ENCODE results near the gene KIF19.
A peak's percentile ranks its signal among the peaks of the same experiment; 100 is the strongest.
"Not testable (repeated sequence)": the region's sequence is repeated elsewhere in the genome, so short reads cannot be mapped to it uniquely, and the experiment has no call there.

The KIF19 gene

DNA sequence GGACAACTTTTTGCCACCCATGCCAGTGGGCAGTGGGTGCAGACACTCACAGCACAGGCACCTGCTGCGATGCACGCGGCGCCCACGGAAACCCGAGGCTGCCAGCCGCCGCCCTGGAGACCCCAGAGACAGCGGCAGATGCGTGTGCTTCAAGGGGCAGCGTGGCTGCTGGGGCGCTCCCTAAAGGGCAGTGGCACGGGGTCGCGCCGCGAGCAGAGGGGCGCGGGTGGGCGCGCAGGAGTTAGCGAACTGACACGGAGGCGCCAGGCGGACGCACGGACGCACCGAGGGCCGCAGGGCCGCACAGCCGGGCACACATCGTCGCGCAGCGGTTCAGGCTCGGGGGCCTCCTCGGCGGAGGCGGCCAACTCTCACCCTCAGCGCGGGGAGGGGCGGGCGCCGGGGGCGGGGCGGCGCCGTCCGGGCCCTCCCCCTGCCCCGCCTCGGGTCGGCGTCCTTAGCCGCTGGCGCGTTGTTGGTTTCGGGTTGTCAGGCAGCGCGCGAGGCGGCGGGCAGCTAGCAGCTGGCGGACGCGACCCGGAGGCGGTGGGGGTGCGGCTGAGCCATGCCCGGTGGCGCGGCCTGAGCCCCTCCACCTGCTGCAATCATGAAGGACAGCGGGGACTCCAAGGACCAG lies at the start of gene KIF19:
KIF19 (plus strand) TSS at position 484 of the 637 bp plus-strand sequence; CDS start at position 608, 124 bp downstream.
- no peak for DNase-seq

GRCh38 chr17:74276541-74277009 lies 49.5 kb upstream of the KIF19 start:
- no peak for DNase-seq

DNA sequence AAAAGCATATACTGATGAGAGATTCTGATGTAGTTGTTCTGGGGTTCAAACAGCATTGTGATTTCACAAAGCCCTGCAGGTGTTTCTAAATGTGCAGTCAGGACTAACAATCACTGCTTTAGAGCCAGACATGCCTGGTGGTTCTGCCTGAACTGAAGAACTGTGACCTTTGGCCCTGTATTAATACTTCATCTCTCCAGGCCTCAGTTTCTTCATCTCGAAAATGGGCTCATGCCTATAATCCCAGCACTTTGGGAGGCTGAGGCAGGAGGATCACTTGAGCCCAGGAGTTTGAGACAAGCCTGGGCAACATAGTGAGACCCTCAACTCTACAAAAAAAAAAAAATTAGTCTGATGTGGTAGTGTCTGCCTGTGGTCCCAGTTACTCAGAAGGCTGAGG lies 48.1 kb upstream of the KIF19 start:
- DNase-seq = no peak

DNA sequence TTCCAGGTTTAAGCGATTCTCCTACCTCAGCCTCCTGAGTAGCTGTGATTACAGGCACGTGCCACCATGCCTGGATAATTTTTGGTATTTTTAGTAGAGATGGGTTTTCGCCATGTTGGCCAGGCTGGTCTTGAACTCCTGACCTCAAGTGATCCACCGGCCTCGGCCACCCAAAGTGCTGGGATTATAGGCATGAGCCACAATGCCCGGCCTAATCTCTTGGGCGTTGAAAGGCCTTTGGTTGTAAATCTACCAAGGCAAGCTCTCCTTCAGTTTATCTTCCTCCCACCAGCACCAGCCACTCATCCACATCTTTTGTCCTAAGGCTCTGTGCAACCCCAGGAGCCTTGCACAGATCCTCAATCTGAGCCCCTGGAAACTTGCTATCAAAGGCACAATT lies 46.4 kb upstream of the KIF19 start:
- DNase-seq = not testable (repeated sequence)

GRCh38 chr17:74280093-74280513 lies 45.9 kb upstream of the KIF19 start:
- DNase-seq = no peak

DNA sequence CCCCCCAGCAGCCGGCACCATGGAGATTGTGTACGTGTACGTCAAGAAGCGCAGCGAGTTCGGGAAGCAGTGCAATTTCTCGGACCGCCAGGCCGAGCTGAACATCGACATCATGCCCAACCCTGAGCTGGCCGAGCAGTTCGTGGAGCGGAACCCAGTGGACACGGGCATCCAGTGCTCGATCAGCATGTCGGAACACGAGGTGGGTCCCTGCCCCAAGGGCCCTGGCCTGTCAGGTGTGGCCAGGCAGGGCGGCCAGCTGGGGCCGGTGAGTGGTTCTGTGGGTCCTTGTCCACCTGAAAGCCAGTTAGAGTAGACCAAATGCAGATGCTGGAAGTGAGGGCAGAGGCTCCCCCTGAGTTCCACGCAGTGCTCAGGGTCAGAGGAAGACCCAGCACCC lies 44.2 kb upstream of the KIF19 start:
- DNase-seq = no peak

DNA sequence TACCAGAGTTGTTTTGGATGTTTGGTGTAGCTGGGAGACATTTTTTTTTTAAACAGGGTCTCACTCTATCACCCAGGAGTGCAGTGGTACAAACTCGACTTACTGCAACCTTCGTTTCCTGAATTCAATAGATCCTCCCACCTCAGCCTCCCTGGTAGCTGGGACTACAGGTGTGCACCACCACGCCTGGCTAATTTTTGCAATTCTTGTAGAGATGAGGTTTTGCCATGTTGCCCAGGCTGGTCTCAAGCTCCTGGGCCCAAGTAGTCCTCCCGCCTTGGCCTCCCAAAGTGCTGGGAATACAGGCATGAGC lies 43.8 kb upstream of the KIF19 start:
- DNase-seq = not testable (repeated sequence)

DNA sequence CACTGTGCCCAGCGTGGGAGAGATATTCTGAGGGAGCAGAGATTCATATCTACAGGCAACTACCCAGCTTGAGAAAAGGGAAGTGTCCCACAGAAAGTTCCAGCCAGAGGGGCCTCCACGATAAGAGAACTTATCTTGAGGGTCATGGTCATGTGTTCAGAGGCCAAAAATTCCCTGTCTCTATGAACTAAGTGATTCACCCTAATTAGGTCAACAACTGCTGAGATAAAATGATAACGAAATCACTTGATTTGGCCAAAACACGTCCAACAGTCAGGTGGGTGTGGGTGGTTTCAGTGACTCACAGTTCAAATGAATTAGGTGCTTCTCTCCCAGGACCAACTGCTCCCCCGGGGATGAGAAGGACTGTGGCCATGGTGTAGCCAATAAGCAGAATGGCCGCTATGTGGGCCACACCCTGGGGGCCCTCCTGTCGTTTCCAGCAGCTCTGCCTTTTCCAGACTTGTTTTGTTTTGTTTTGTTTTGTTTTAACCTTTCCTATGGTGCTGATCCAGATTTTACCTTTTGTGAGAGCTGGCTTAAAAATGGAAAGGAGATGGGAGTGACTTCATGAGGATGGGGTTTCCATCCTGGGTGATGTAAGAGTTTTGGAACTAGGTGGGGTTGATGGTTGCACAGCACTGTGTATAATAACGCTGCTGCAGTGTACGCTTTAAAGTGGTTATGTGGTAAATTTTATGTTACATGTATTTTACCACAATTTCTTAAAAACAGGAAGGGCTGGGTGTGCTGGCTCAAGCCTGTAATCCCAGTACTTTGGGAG lies 43.2 kb upstream of the KIF19 start:
- no peak for DNase-seq

DNA sequence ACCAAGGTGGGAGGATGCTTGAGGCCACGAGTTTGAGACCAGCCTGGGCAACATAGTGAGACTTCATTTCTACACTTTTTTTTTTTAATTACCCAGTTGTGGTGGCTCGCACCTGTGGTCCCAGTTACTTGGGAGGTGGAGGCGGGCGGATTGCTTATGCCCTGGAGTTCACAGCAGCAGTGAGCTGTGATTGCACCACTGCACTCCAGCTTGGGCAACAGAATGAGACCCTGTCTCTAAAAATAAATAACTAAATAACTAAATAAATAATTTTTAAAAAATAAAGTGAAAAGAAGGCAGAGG lies 42.7 kb upstream of the KIF19 start:
- DNase-seq = no peak

DNA sequence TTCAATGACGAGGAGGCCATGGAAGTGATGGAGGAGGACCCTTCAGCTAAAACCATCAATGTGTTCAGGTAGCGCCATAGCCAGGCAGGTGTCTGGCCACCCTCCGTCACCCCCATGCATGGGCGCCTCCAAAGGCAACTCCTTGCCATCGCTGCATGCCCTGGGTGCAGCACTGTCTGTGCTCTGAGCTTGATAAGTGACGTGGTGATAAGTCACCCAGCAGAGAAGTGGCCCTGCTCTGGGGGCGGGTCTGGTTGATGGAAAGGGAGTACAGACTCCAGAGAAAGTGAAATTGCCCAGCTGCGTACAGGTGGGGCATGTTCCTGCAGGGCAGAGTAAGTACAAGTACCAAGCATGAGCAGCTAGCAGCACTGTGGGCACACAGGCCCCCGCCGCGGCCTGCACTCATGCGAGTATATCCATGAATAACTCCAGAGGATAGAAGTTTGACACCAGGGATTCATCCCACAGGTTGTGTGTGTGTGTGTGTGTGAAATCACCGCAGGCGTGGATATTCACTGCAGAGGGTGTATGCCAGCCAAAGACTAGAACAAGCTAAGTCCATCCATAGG lies 38.9 kb upstream of the KIF19 start:
- DNase-seq = no peak

- DNase-seq = no peak
Measured at GRCh38 chr17:74288785-74289184, 37.2 kb upstream of the KIF19 start.

DNA sequence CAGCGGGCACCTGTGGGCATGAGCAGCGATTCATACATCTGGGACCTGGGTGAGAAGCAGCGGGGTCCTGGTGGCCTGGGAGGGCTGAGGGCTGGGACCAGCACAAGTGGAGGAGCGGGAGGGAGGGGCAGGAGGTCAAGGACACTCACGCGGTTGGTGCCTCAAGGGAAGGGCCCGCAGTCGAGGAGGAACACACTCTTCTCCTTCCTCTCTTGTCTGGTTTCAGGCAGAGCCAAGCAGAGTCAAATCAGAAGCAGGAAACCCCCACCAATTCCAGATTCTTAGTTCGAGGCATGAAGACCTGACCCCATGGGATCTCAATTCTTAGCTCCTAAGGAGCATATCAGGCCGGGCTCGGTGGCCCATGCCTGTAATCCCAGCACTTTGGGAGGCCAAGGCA lies 36.3 kb upstream of the KIF19 start:
- no peak for DNase-seq

DNA sequence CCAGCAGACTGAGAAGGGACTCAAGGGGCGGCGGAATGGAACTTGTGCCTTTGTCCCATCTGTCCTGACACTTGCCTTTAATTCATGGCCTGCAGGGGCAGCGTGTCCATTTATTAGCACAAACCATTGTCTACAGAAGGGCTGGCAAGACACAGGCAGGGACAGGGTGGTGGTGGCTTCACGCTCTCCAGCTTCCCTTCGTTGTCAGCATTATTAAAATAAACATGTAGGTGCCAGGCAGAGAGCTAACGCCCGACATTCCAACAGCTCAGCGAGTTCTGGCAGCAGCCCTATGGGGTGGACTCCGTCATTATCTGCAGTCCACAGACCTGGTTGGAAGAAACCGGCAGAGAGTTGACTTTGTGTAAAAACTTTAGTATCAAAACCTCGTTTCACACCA lies 35.7 kb upstream of the KIF19 start:
- no peak for DNase-seq

- no peak for DNase-seq
Measured at GRCh38 chr17:74292495-74292894, 33.5 kb upstream of the KIF19 start.

GRCh38 chr17:74295625-74296547 lies 30.1 kb upstream of the KIF19 start:
- DNase-seq = no peak

GRCh38 chr17:74296548-74296936 lies 29.5 kb upstream of the KIF19 start:
- peak; percentile 67 for DNase-seq

GRCh38 chr17:74297941-74298340 lies 28.1 kb upstream of the KIF19 start:
- no peak for DNase-seq

GRCh38 chr17:74298778-74299177 lies 27.2 kb upstream of the KIF19 start:
- DNase-seq = no peak

GRCh38 chr17:74299226-74300009 lies 26.6 kb upstream of the KIF19 start:
- no peak for DNase-seq

DNA sequence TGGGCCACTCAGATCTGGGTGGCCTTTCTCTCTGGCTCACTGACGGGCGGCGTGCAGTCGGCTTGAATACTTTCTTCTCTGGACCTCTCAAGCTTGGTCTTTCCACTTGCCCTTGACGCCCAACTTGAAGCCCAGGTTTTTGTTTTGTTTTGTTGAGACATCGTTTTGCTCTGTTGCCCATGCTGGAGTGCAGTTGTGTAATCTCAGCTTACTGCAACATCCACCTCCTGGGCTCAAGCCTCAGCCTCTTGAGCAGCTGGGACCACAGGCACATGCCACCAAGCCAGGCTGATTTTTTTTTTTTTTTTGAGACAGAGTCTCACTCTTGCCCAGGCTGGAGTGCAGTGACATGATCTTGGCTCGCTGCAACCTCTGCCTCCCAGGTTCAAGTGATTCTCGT lies 22.7 kb upstream of the KIF19 start:
- no peak for DNase-seq

- no peak for DNase-seq
Measured at GRCh38 chr17:74304184-74304583, 21.8 kb upstream of the KIF19 start.

DNA sequence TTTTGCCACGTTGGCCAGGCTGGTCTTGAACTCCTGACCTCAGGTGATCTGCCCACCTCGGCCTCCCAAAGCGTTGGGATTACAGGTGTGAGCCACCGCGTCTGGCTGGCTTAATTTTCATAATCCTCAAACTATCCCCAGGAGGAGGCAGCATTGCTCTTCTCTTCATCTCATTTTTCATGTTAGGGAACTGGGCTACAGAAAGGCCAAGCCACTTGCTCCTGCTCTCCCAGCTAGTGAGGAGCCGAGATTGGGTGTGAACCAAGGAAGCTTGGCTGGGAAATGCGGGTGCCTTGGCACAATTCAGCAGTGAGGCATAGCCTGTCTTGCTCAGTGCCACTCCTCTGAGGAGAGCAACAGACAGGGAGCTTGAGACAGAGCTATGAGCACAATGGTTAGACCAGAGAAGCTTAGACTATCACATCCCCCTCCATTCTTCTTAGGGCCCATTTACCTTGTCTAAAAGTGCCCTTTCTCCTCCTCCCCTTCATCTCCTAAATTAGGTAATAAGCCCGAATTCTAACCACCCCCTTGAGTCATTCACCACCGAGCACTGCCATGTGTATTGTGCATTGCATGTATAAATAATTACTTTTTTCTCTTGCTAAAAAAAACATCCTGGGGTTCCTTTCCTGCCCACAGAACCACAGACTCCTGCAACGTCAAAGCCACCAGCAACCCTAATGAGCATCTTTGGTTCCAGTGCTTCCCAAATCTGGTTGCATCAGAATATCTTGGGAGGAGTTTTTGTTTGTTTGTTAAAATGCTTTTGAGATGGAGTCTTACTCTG lies 20.0 kb upstream of the KIF19 start:
- peak; percentile 7 for DNase-seq
